Transverse colon (tissue), 4 donors: ENCODE results near the gene MSI2. TPM values are rescaled to one million over a fixed set of nuclear protein-coding genes. Genes with fewer than 3 reads are reported as not detected.

ENCODE experiments used
- DNase-seq: peaks from one replicate; pipeline ENCODE4 v3.0.0-alpha.2; 2019
- H3K27ac ChIP-seq, 4 donors: fragments of 200-600 bp; sonication (generic); 2 replicates each; pipeline ENCODE4 v1.5.1; 2016 to 2018; ENCODE audit warnings: inconsistent platforms in 4 of 4
- H3K27me3 ChIP-seq: fragments of 200-600 bp; sonication (generic); 2 replicates; pipeline ENCODE4 v1.5.1; 2017; ENCODE audit warnings: inconsistent platforms
- H3K36me3 ChIP-seq, 4 donors: fragments of 200-600 bp; sonication (generic); 2 replicates each; pipeline ENCODE4 v1.5.1; 2017 to 2019; ENCODE audit warnings: inconsistent platforms in 4 of 4
- H3K4me1 ChIP-seq, 4 donors: fragments of 200-600 bp; sonication (generic); 2 replicates each; pipeline ENCODE4 v1.5.1; 2017 to 2020; ENCODE audit warnings: inconsistent platforms in 4 of 4
- H3K4me3 ChIP-seq, 4 donors: fragments of 200-600 bp; sonication (generic); 1 replicate in 1 of 4; 2 replicates in 3 of 4; pipeline versions ENCODE4 v1.5.1 to v1.6.1; 2017 to 2019; ENCODE audit warnings: inconsistent platforms in 4 of 4
- H3K9me3 ChIP-seq, 2 donors: fragments of 200-600 bp; sonication (generic); 2 replicates each; pipeline ENCODE4 v1.5.1; 2017 to 2019; ENCODE audit warnings: inconsistent platforms in 2 of 2
- CTCF ChIP-seq, 5 experiments: fragments of 200-600 bp in 3 of 5; fragments of 450-650 bp in 2 of 5; sonication (generic) in 3 of 5; IDR thresholded peaks; 1 replicate in 2 of 5; 2 replicates in 3 of 5; pipeline ENCODE4 v1.5.1; 2016 to 2017; ENCODE audit warnings: antibody characterized with exemption in 5 of 5, inconsistent platforms in 3 of 5, mild to moderate bottlenecking in 2 of 5, moderate library complexity in 1 of 5
- EP300 ChIP-seq: sonication (generic); formaldehyde crosslinking; IDR thresholded peaks from one replicate; pipeline ENCODE4 v1.6.1; 2017; ENCODE audit warnings: antibody characterized with exemption, low read depth
- POLR2A ChIP-seq: fragments of 450-650 bp; IDR thresholded peaks from one replicate; pipeline ENCODE4 v1.6.1; 2016; ENCODE audit warnings: antibody characterized with exemption, mild to moderate bottlenecking, moderate library complexity
- POLR2AphosphoS5 ChIP-seq, 3 donors: sonication (generic); formaldehyde crosslinking; IDR thresholded peaks; one replicate each; pipeline ENCODE4 v1.6.1; 2016; ENCODE audit warnings: antibody characterized with exemption in 3 of 3
- WGBS, 2 donors: methylation state at CpG; one replicate each; pipeline ENCODE4 v1.1.5; 2018; ENCODE audit warnings: low coverage in 1 of 2; 5-methylcytosine and 5-hydroxymethylcytosine counted together
- in situ Hi-C, 4 donors: fragments of 200-750 bp; cut with MboI; loops; one replicate each; pipeline versions ENCODE4 v1.15.0 to v1.15.1; 2017; ENCODE audit warnings: low sequenced_read_pairs in 3 of 4, low pct_ligation_motif_present in 1 of 4, low pct_unique_long_range_greater_than_20kb in 1 of 4
- intact Hi-C: fragments of 100-400 bp; cut with DNase I; formaldehyde crosslinking; loops from one replicate; pipeline ENCODE4 v1.15.1; 2023; ENCODE audit warnings: low total_unique reads
- total RNA-seq, 4 donors: library from RNA; depleted of rRNA; stranded (reverse); fragments of >200 nt; gene quantifications; one replicate each; pipeline ENCODE4 v1.1.0, GENCODE V29; 2016

The MSI2 gene
- total RNA-seq, 4 donors from 2014 or later = 20.6 to 36.0 (median 29.3) TPM

- in situ Hi-C loops = no loop called here
- Histone ChIP-seq H3K4me3 (no peak overlapping the region), H3K27ac (no peak overlapping the region), H3K27me3 (no peaks in the 10 kb centered on the region), H3K9me3 (no peaks in the 10 kb centered on the region), H3K36me3 (no peaks in the 10 kb centered on the region), H3K4me1 (peaks cover 0 to 16% (median 7%) of the 10 kb centered on the region in 4 donors)
- WGBS, 2 donors = 99 to 100% methylated on average over 3 to 4 of the region's 4 CpGs
- DNase-seq = no peak
- TF ChIP-seq EP300 (no peak), POLR2A (no peak), POLR2AphosphoS5 (IDR thresholded peaks at IDR 0.05) (no peak), CTCF (IDR thresholded peaks at IDR 0.05) (no peak)
- intact Hi-C loops = no loop called here
Observed at GRCh38 chr17:57543230-57543629, 286.9 kb downstream of the MSI2 start.

GRCh38 chr17:57544401-57544800, 288.1 kb downstream of the MSI2 start:
- Histone ChIP-seq H3K4me1 (peaks cover 0 to 7% (median 7%) of the 10 kb centered on the region in 4 donors), H3K36me3 (no peaks in the 10 kb centered on the region), H3K27ac (no peak overlapping the region), H3K9me3 (no peaks in the 10 kb centered on the region), H3K27me3 (no peaks in the 10 kb centered on the region), H3K4me3 (no peak overlapping the region)
- TF ChIP-seq POLR2AphosphoS5 (IDR thresholded peaks at IDR 0.05) (no peak), POLR2A (no peak), EP300 (no peak)
- intact Hi-C loops (no loop called here), in situ Hi-C loops (no loop called here)
- 55 to 60% methylated on average over 5 of the region's 5 CpGs for WGBS, 2 donors
- no peak for DNase-seq

- no peaks in the 10 kb centered on the region for H3K27me3 ChIP-seq
- no peaks in the 10 kb centered on the region for H3K9me3 ChIP-seq
- no peaks in the 10 kb centered on the region for H3K36me3 ChIP-seq
- no peak overlapping the region for H3K4me3 ChIP-seq
- 54 to 79% methylated on average over 5 to 7 of the region's 7 CpGs for WGBS, 2 donors
- no peak for DNase-seq
- no peak overlapping the region for H3K27ac ChIP-seq
- in situ Hi-C loops = no loop called here
- intact Hi-C loops = no loop called here
- TF ChIP-seq POLR2A = no peak
- peaks cover 0 to 7% (median 7%) of the 10 kb centered on the region in 4 donors for H3K4me1 ChIP-seq
Observed at GRCh38 chr17:57544834-57545463, 288.6 kb downstream of the MSI2 start.

- TF ChIP-seq POLR2A (no peak), EP300 (no peak), CTCF (IDR thresholded peaks at IDR 0.05) (no peak), POLR2AphosphoS5 (IDR thresholded peaks at IDR 0.05) (no peak)
- H3K27me3 ChIP-seq = no peaks in the 10 kb centered on the region
- DNase-seq = no peak
- H3K9me3 ChIP-seq = no peaks in the 10 kb centered on the region
- intact Hi-C loops = no loop called here
- no peak overlapping the region for H3K27ac ChIP-seq
- in situ Hi-C loops = no loop called here
- no peak overlapping the region for H3K4me3 ChIP-seq
- H3K36me3 ChIP-seq = no peaks in the 10 kb centered on the region
- WGBS, 2 donors = 93 to 99% methylated on average over 7 to 19 of the region's 19 CpGs
- H3K4me1 ChIP-seq = peaks cover 0 to 7% (median 7%) of the 10 kb centered on the region in 4 donors
Observed at GRCh38 chr17:57545731-57546342, 289.5 kb downstream of the MSI2 start.

GRCh38 chr17:57548421-57549410, 292.4 kb downstream of the MSI2 start:
- Histone ChIP-seq H3K27ac (no peak overlapping the region), H3K4me3 (no peak overlapping the region), H3K9me3 (no peaks in the 10 kb centered on the region), H3K36me3 (no peaks in the 10 kb centered on the region), H3K4me1 (peaks cover 0 to 24% (median 7%) of the 10 kb centered on the region in 4 donors), H3K27me3 (no peaks in the 10 kb centered on the region)
- intact Hi-C loops = no loop called here
- TF ChIP-seq POLR2AphosphoS5 (IDR thresholded peaks at IDR 0.05) (no peak), CTCF (IDR thresholded peaks at IDR 0.05) (no peak), POLR2A (no peak), EP300 (no peak)
- no peak for DNase-seq
- WGBS, 2 donors = 83 to 89% methylated on average over 12 to 19 of the region's 19 CpGs
- in situ Hi-C loops = no loop called here
